GM13977 (cell line): Measurements from ENCODE around the gene ASXL3.

Source experiments
- DNase-seq: peaks from one replicate; pipeline ENCODE4 v3.0.0; 2012; ENCODE audit warnings: low spot score
- in situ Hi-C: fragments of 300-500 bp; cut with MboI; formaldehyde crosslinking; loops from one replicate; pipeline ENCODE4 v1.12.0; 2022; ENCODE audit warnings: low sequenced_read_pairs, low pct_unique_long_range_greater_than_20kb, mixed read lengths, inconsistent platforms; ENCODE audit not compliant: unreplicated experiment
- TF ChIP-seq, protein P1 (sequence below): IDR thresholded peaks from 2 replicates; pipeline ENCODE4 v1.5.1; 2012; ENCODE audit warnings: mild to moderate bottlenecking, control low read depth; ENCODE audit not compliant: insufficient read depth; ENCODE audit errors: extremely low read depth, missing control alignments

The ASXL3 gene

GRCh38 chr18:33593261-33593660, 15.2 kb downstream of the ASXL3 start:
- no peak for DNase-seq
- TF ChIP-seq, protein P1, sequence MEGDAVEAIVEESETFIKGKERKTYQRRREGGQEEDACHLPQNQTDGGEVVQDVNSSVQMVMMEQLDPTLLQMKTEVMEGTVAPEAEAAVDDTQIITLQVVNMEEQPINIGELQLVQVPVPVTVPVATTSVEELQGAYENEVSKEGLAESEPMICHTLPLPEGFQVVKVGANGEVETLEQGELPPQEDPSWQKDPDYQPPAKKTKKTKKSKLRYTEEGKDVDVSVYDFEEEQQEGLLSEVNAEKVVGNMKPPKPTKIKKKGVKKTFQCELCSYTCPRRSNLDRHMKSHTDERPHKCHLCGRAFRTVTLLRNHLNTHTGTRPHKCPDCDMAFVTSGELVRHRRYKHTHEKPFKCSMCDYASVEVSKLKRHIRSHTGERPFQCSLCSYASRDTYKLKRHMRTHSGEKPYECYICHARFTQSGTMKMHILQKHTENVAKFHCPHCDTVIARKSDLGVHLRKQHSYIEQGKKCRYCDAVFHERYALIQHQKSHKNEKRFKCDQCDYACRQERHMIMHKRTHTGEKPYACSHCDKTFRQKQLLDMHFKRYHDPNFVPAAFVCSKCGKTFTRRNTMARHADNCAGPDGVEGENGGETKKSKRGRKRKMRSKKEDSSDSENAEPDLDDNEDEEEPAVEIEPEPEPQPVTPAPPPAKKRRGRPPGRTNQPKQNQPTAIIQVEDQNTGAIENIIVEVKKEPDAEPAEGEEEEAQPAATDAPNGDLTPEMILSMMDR: no peak
- in situ Hi-C loops: no loop called here

GRCh38 chr18:33594799-33595198, 16.8 kb downstream of the ASXL3 start:
- no peak for DNase-seq
- TF ChIP-seq, protein P1: no peak
- in situ Hi-C loops: no loop called here

GRCh38 chr18:33596178-33596854, 18.3 kb downstream of the ASXL3 start:
- no peak for DNase-seq
- TF ChIP-seq, protein P1: no peak
- in situ Hi-C loops: no loop called here

DNA sequence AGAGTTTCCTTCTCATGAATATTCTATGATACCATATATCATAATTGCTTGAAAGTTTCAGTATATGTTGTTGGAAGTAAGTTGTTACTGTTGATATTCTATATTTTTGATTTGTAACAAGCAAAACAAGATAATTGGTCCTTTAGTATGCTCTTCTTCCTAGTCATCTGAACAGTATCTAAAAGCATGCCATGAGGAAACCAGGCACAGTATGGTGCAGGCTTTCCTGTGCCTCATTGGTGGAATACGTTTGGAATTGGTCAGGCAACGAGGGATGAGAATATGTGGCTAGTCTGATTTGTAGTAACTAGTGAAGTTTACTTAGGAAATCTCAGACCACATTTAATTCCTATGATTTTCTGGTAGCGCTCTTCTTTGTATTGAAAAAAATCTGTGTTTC, 22.8 kb downstream of the ASXL3 start:
- DNase-seq: no peak
- in situ Hi-C loops: no loop called here
- TF ChIP-seq, protein P1: no peak

- in situ Hi-C loops: no loop called here
- DNase-seq: no peak
- TF ChIP-seq, protein P1: no peak
Observed at GRCh38 chr18:33603454-33603853, 25.4 kb downstream of the ASXL3 start.

- in situ Hi-C loops: no loop called here
- TF ChIP-seq, protein P1: no peak
- no peak for DNase-seq
Observed at GRCh38 chr18:33605250-33605649, 27.2 kb downstream of the ASXL3 start.
